GM19035 (cell line): Measurements from ENCODE around the gene ABHD4.
"Not testable (repeated sequence)": the region's sequence is repeated elsewhere in the genome, so short reads cannot be mapped to it uniquely, and the experiment has no call there.

Experiments used
- ATAC-seq: cut with Tn5 transposase; IDR thresholded peaks from one replicate; pipeline ENCODE4 v1.9.1; 2021; ENCODE audit not compliant: unreplicated experiment

ABHD4 gene

DNA sequence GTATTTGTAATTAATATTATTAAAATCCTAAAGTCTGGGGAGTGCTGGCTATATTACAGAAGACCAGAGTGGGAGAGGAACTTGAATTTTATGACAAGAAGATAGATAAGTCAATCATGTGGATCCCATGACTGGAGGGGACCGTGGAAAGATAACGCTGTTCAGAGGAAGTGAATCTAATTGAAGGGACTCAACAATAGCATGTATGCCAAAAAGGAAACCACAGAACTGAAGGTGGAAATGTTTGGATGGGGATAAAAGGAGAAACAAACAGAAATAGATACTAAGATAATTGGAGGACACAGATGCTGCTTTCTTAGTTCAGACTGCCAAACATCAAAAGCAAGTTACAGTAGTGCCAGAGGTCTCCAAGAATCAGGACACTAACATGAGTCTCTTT lies 24.9 kb downstream of the ABHD4 start:
- no peak for ATAC-seq

DNA sequence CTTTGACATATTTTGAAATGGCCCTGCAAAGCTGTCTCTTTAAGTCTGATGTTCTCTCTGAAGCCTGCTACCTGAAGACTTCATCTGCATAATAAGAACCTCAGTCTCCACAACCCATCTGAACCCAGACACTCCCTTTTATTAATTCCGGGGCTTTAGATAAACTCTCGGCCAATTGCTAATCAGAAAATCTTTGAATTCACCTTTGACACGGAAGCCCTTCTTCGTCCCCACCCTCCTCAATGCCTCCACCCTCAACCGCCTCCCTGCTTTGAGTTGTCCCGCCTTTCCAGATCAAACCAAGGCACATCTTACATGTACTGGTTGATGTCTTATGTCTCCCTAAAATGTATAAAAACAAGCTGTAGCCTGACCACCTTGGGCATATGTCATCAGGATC lies 28.5 kb downstream of the ABHD4 start:
- ATAC-seq, result no peak

- no peak for ATAC-seq
Measured at GRCh38 chr14:22627506-22628263, 29.6 kb downstream of the ABHD4 start.

GRCh38 chr14:22629361-22629760 lies 31.3 kb downstream of the ABHD4 start:
- ATAC-seq, result no peak

GRCh38 chr14:22630066-22630465 lies 32.0 kb downstream of the ABHD4 start:
- no peak for ATAC-seq

DNA sequence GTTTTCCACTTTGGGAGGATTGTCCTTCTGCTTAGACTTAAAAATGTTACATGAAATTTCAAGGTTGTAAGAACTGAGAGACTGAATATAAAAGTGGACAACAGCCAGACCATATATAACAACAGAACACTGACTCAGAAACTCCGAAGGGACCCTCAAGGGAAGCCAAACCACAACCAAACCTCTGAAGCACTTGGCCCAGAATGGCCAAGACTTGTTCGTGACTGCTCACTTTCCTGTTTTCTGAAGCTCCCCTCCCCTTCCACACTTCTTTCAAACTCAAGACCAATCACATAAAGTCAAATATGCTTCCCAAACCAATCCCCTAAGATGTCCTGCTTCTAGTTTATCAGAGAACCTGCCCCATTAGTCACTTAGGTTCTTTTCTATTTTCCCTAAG lies 32.4 kb downstream of the ABHD4 start:
- ATAC-seq, result no peak

DNA sequence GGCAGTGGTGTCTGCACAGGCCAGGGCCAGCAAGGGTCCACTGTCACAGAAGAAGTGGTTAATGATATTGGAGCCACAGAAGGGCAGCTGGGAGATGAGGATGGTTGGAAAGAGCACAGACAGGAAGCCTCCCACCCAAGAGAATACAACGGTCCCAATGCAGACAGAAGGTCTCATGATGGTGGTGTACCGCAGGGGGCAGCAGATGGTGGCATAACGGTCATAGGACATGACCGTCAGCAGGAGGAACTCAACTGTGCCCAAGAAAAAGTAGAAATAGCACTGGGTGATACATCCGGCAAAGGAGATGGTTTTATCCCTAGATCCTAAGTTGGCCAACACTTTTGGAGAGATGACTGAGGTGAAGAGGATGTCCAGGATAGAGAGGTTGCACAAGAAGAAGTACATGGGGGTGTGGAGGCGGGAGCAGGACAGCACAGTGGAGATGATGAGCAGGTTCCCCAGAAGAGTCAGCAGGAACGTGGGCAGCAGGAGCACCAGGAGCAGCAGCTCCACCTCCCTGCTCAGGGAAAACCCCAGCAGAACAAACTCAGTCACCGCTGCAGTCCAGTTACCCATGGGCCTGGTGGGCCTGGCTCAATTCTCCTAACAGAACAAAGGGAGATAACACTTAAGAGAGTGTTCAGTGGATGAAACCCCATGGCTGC lies 36.3 kb downstream of the ABHD4 start:
- ATAC-seq, result no peak

DNA sequence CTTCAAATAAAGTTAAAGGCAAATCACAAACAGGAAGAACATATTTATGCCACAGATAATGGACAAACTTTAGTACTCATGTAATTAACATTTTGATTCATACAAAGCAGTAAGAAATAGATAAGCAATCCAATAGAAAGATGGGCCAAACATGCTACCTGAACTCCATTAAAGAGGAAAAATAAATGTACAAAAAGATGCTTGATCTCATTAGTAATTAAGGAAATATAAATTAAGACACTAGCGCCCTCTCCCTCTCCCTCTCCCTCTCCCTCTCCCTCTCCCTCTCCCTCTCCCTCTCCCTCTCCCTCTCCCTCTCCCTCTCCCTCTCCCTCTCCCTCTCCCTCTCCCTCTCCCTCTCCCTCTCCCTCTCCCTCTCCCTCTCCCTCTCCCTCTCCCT lies 37.9 kb downstream of the ABHD4 start:
- ATAC-seq, result not testable (repeated sequence)

- ATAC-seq, result no peak
Measured at GRCh38 chr14:22640192-22640591, 42.1 kb downstream of the ABHD4 start.

- ATAC-seq, result no peak
Measured at GRCh38 chr14:22641846-22642245, 43.7 kb downstream of the ABHD4 start.

DNA sequence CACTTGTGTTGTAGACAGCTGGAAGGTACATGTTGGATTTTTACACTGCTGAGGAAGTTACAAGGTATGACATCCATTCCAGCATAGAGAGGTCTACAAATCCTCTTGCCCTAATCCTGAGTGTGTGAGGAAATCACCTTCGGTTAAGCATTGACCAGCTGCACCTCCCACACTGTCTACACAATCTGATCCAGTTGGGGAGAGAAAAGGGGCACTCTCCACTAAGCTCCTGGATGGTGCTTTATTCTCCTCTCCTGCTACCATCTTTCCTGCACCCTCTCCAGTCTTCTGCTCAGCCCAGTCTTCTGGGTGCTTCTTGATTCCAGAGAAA lies 46.2 kb downstream of the ABHD4 start, which contains the start of gene OR6J1:
Gene OR6J1 (minus strand): TSS at position 48 of the 331 bp plus-strand sequence. CDS start 9,541 bp downstream, outside the sequence.
- no peak for ATAC-seq

DNA sequence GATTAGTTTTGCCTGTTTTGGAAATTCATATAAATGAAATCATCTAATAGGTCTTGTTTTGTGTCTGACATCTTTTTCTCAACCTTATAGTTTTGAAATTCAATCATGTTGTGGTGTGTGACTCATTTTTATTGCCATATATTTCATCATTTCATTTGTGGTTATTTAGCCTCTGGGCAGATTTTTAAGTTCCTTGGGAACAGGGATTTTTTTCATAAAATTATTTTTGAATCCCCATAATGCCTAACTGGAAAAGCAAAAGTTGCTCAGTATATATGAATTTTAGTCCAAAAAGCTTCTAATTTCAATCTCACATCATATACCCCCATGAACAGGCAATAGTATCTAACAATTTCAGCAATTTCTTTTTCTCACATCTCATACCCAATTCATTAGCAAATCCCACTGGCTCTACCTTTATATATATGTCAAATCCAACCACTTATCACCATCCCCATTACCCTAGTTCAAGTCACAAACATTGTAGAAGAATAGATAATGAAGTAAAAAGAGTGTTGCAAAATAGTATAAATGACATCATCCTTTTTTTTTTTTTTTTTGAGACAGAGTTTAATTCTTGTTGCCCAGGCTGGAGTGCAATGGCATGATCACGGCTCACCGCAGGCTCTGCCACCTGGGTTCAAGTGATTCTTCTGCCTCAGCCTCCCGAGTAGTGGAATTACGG lies 48.6 kb downstream of the ABHD4 start:
- no peak for ATAC-seq

GRCh38 chr14:22648506-22648905 lies 50.4 kb downstream of the ABHD4 start:
- ATAC-seq, result no peak

DNA sequence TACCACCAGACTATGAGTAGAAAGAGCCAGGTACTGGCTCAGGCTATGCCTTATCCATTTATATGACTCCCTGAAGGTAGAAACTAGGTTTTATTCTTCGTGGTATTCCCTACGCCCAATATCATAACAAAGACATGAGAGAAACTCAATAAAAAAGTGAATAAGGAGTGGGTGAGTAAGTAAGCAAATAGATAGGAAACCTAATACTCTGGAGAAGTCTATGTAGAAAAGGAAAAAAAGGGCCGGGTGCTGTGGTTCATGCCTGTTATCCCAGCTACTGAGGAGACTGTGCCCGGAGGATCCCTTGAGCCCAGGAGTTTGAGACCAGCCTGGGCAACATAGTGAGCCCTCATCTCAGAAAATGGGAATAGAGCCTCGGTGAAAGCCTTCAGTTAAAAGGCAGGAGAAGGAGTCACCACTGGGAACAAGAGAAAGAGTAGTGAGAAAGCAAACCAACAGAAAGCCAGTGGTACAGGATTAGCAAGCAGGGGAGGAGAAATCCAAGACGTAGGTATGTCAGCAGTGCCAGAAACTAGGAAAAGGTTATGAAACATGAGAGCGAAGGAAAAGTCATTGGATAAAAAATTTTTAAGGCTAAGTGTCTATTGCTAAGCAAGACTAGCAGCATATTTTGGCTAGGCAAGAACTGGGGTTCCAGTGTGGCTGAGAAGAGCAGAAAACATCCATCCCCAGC lies 52.1 kb downstream of the ABHD4 start:
- no peak for ATAC-seq

DNA sequence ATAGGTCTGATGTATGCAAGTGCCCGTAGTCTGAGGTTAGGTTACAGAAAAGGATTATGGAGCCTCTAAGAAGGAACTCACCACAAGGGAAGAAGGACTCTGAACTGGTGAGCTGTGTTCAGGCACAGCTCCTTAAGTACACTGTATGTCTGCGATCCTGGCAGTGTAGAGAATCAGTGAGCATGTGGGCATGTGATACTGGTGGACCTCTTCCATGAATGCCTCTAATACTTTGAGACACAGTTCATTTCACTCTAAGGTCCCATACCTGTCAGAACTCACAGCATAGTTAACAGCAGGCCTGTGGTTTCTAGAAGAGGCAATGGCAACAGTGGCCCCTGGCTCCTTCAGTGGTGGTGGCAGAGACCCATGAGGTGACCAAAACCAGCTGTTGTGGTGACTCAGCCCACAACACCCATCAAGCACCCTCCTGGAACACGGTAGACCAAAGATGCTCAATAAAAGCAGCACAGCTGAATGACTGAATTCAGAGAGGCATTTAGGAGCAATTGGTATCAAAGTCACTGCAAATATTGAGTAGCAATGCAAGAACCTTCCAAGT lies 52.9 kb downstream of the ABHD4 start:
- no peak for ATAC-seq

DNA sequence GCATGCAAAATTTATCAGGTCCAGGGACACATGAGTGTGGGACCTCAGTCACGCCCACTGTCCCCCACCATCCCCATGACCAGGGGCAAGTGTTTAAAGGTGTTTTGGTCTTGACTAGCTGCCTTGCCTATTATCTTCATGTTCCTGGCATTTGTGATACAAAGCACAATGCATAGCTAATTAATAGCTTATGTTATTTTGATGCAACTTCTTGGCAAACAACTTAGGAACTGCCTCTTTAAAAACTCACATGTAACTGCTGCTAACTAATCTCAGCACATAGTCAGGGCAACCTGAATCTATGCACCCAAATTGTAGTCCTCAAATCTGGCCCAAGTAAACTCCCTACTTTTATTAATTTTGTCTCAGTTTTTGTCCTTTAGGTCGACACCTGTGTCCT lies 53.5 kb downstream of the ABHD4 start:
- no peak for ATAC-seq

DNA sequence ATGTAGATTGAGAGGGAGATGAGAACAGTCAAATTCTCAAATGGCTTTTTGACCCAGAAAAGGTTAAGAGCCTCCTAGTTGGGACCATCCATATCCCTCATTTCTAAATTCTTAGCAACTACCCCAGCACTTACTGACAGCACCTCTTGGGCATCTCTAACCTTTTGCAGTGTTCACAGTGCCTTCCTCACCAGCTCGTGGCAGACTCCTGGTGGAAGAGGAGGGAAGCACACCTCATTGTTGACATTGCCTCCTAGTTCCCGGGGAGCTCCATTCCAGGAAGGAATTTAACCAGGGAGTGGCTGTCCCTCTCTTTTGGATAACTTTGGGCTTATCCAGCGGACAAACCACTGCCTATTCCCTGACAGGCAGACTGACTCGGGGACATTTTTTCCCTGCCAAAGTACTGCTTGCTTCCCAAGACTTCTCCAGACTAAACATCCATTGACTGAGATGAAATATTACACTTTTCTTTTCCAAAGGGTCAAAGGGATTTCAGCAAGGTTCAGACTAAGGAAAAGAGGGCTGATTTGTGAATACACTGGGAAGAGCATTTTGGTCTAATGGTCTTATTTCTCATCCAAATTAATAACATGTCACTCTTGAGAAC lies 55.0 kb downstream of the ABHD4 start:
- ATAC-seq, result no peak

DNA sequence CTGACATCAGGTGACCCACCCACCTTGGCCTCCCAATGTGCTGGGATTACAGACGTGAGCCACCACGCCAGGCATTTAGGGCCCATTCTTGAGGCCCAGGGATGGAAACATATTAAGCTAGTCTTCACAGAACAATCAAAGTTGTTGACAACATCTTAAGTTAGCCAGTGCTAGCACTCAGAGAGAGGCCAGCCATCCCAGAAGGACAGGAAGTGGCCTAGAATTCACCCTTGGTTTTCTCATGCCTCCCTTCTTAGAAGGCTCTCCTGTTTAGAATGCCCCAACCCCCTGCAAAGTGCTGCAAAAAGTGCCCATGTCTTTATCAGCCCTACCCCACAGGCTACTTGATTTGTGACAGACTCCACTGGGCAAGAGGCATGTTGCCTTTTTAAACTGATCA lies 58.1 kb downstream of the ABHD4 start:
- ATAC-seq, result no peak

DNA sequence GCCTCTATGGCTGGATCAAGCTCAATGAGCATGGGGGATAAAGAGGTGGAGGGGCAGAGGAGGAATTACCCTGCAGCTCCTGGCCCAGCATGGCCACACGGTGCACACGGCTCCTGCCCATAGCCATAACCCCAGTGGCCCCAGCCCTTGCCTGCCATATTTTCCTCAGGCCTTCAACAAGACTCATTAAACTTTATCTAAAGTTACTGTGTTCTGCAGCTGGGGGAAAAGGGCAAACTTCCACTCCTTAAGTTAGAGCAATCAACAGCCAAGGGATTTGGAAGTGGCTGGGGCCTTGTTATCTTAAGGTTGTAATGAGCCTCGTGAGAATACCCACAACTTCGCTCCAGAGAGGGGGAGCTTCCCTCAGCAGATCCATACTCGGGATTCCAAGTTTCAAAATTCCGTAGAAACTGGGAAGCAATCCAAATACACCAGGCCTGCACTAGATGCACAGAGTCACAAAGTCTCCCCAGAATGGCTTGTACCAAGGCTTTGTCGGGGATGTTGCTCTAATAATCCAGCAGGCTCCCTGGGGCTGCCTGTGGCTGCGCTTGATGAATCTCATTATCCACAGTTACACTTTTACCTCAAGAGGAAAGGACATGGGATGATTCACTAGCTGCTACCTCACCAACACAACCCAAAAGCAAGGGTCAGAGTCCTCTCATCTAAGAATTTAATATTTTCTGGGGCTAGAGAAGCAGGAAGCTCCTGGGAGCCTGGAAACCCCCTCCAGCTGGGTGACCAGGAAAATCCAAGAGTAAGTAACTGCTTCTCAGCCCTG lies 59.0 kb downstream of the ABHD4 start:
- ATAC-seq, result no peak

DNA sequence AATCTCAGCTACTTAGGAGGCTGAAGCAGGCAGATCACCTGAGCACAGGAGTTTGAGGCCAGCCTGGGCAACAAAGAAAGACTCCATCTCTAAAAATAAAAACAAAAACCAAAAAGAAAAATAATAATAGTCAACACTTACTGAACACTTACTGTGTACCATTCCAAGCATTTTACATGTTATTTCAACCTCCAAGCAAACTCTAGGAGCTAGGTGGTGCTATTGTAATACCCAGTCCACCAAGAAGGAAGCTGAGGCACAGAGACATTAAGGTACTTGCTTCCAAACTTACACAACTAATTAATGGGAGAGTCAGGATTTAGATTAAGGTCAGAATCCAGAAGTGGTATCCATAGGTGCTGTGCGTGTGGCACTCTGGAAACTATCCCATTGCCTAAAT lies 59.8 kb downstream of the ABHD4 start:
- ATAC-seq, result no peak
